Gastroesophageal sphincter (tissue), 3 donors: ENCODE results near the gene KCNC4.

Experiments
- CTCF ChIP-seq, 4 experiments: fragments of 200-600 bp in 2 of 4; fragments of 450-650 bp in 2 of 4; sonication (generic) in 1 of 4; IDR thresholded peaks; one replicate each; pipeline ENCODE4 v1.5.1; 2017 to 2019; ENCODE audit warnings: antibody characterized with exemption in 4 of 4, mild to moderate bottlenecking in 2 of 4, moderate library complexity in 2 of 4
- EP300 ChIP-seq: sonication (generic); formaldehyde crosslinking; IDR thresholded peaks from one replicate; pipeline ENCODE4 v1.6.1; 2017; ENCODE audit warnings: antibody characterized with exemption, mild to moderate bottlenecking
- POLR2A ChIP-seq, 2 donors: fragments of 450-650 bp; IDR thresholded peaks; one replicate each; pipeline ENCODE4 v1.6.1; 2017; ENCODE audit warnings: antibody characterized with exemption in 2 of 2, mild to moderate bottlenecking in 2 of 2, moderate library complexity in 1 of 2
- POLR2AphosphoS5 ChIP-seq: sonication (generic); formaldehyde crosslinking; IDR thresholded peaks from one replicate; pipeline ENCODE4 v1.6.1; 2017; ENCODE audit warnings: antibody characterized with exemption

DNA sequence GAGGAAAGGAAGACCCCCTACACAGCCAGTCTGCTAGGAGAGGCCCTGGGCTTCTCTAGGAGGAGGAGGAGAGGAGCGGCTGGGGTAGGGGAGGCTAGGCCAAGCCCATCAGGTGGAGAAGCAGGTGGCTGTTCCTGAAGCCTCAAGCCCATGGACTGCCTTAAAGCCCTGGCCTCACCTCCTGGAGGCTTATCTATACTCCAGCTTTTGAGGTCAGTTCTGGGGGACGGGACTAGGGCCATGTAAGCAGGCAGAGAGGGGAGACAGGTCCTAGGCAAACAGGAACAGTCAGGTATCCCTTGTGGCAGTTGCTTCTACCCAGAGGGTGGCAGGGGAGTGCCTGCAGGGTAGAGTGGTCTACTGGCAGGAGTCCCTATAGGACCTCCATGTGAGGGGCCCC, 40.6 kb downstream of the KCNC4 start:
- TF ChIP-seq CTCF (IDR thresholded peaks at IDR 0.05): no peak
- no peak for TF ChIP-seq POLR2A (IDR thresholded peaks at IDR 0.05)
- TF ChIP-seq POLR2AphosphoS5: no peak
- TF ChIP-seq EP300: no peak
